B cell (primary cell): ENCODE data around the gene SLC25A25. TPM values are rescaled to one million over a fixed set of nuclear protein-coding genes. Genes with fewer than 3 reads are reported as not detected.

Experiments used
- ATAC-seq: fragments of 200-7000 bp; cut with Tn5 transposase; one replicate; pipeline ENCODE4 v1.10.0; 2021; ENCODE audit warnings: low read depth, mild to moderate bottlenecking, moderate number of reproducible peaks, moderate library complexity
- CTCF ChIA-PET: fragments of 350-600 bp; sonication (Branson Sonifier 250); formaldehyde crosslinking; loops from one replicate; lab custom pipeline; 2021; ENCODE audit warnings: antibody characterized with exemption, inconsistent platforms; lab: Charles Lee
- POLR2A ChIA-PET: fragments of 350-600 bp; sonication (Branson Sonifier 250); formaldehyde crosslinking; loops from one replicate; lab custom pipeline; 2021; ENCODE audit warnings: antibody characterized with exemption; lab: Charles Lee
- DNase-seq: peaks from one replicate; pipeline ENCODE4 v3.0.0; 2013
- H2AFZ ChIP-seq: 2 replicates; pipeline ENCODE4 v1.6.1; 2012; ENCODE audit warnings: mild to moderate bottlenecking, low read depth, low read length; ENCODE audit not compliant: insufficient read depth, poor library complexity, severe bottlenecking
- H3K27ac ChIP-seq, 2 donors: 1 replicate in 1 of 2; 2 replicates in 1 of 2; pipeline ENCODE4 v1.5.1; 2012 to 2013; ENCODE audit warnings: low read length in 2 of 2, mild to moderate bottlenecking in 2 of 2, moderate library complexity in 1 of 2
- H3K27me3 ChIP-seq, 4 experiments: fragments of 200-600 bp in 1 of 4; sonication (generic) in 1 of 4; replicated peaks in 1 of 4; 1 replicate in 2 of 4; 2 replicates in 2 of 4; pipeline versions ENCODE4 v1.6.1 to v1.7.0; 2013 to 2016; ENCODE audit warnings: low read length in 3 of 4, mild to moderate bottlenecking in 2 of 4, mixed read lengths in 1 of 4, moderate library complexity in 1 of 4; ENCODE audit not compliant: insufficient read depth in 4 of 4, control insufficient read depth in 3 of 4; ENCODE audit errors: control extremely low read depth in 1 of 4
- H3K36me3 ChIP-seq, 2 experiments: replicated peaks in 1 of 2; 1 replicate in 1 of 2; 2 replicates in 1 of 2; pipeline versions ENCODE4 v1.6.1 to v1.7.1; 2013; ENCODE audit warnings: low read length in 1 of 2; ENCODE audit not compliant: insufficient read depth in 2 of 2, control insufficient read depth in 1 of 2; ENCODE audit errors: control extremely low read depth in 1 of 2, extremely low read depth in 1 of 2
- H3K4me1 ChIP-seq, 2 donors: fragments of 200-600 bp in 1 of 2; sonication (generic) in 1 of 2; 1 replicate in 1 of 2; 2 replicates in 1 of 2; pipeline versions ENCODE4 v1.5.1 to v1.6.1; 2013 to 2017; ENCODE audit warnings: low read length in 2 of 2; ENCODE audit not compliant: control insufficient read depth in 2 of 2, insufficient read depth in 2 of 2
- H3K4me2 ChIP-seq: replicated peaks from 2 replicates; pipeline ENCODE3; 2012; ENCODE audit warnings: mild to moderate bottlenecking, low read depth, low read length; ENCODE audit not compliant: poor library complexity, severe bottlenecking
- H3K4me3 ChIP-seq, 5 experiments: fragments of 200-600 bp in 1 of 5; sonication (generic) in 1 of 5; 1 replicate in 3 of 5; 2 replicates in 2 of 5; pipeline versions ENCODE4 v1.5.1 to v1.7.0; 2011 to 2016; ENCODE audit warnings: low read length in 4 of 5, mild to moderate bottlenecking in 4 of 5, low read depth in 2 of 5, control low read depth in 1 of 5, moderate library complexity in 1 of 5; ENCODE audit not compliant: insufficient read depth in 1 of 5; ENCODE audit errors: control extremely low read depth in 1 of 5, extremely low read depth in 1 of 5
- H3K79me2 ChIP-seq: fragments of 200-600 bp; sonication (generic); one replicate; pipeline ENCODE4 v1.6.0; 2016; ENCODE audit warnings: low read length; ENCODE audit not compliant: control insufficient read depth, insufficient read depth
- H3K9ac ChIP-seq: fragments of 200-600 bp; sonication (generic); 2 replicates; pipeline ENCODE4 v1.6.1; 2017; ENCODE audit warnings: mild to moderate bottlenecking, low read length, moderate library complexity
- H3K9me3 ChIP-seq, 3 donors: one replicate each; pipeline versions ENCODE4 v1.6.1 to v1.7.1; 2013; ENCODE audit warnings: low read length in 2 of 3; ENCODE audit not compliant: control insufficient read depth in 2 of 3, insufficient read depth in 1 of 3; ENCODE audit errors: control extremely low read depth in 1 of 3
- H4K20me1 ChIP-seq: 2 replicates; pipeline ENCODE4 v1.6.0; 2012; ENCODE audit warnings: mild to moderate bottlenecking, low read length; ENCODE audit not compliant: insufficient read depth, control insufficient read depth, poor library complexity, severe bottlenecking
- H3K27ac Mint-ChIP-seq: one replicate; pipeline ENCODE4 v1.8.0; 2021; ENCODE audit warnings: mixed read lengths
- H3K27me3 Mint-ChIP-seq: one replicate; pipeline ENCODE4 v1.8.0; 2021; ENCODE audit warnings: mixed read lengths
- H3K4me1 Mint-ChIP-seq: one replicate; pipeline ENCODE4 v1.8.0; 2021; ENCODE audit warnings: mixed read lengths
- H3K4me3 Mint-ChIP-seq: one replicate; pipeline ENCODE4 v1.8.0; 2021; ENCODE audit warnings: mixed read lengths
- H3K9me3 Mint-ChIP-seq: one replicate; pipeline ENCODE4 v1.8.0; 2022; ENCODE audit warnings: mixed read lengths; ENCODE audit not compliant: insufficient read depth
- CTCF ChIP-seq: fragments of 200-600 bp; IDR thresholded peaks from one replicate; pipeline ENCODE4 v1.8.0; 2022; ENCODE audit warnings: antibody characterized with exemption, mild to moderate bottlenecking
- EZH2 ChIP-seq: IDR thresholded peaks from 2 replicates; pipeline ENCODE4 v1.6.1; 2012; ENCODE audit warnings: borderline replicate concordance, low read depth, mild to moderate bottlenecking, moderate library complexity, low read length; ENCODE audit not compliant: insufficient read depth, poor library complexity, severe bottlenecking
- WGBS: methylation state at CpG from one replicate; pipeline ENCODE4 v1.1.5; 2013; ENCODE audit warnings: missing lambda C conversion rate; ENCODE audit not compliant: insufficient coverage; 5-methylcytosine and 5-hydroxymethylcytosine counted together
- intact Hi-C: fragments of 100-400 bp; cut with micrococcal nuclease; formaldehyde crosslinking; loops from one replicate; pipeline ENCODE4 v1.10.0; 2022
- polyA plus RNA-seq: library from polyadenylated mRNA; depleted of rRNA; stranded (reverse); fragments of >200 nt; gene quantifications from 2 replicates; pipeline ENCODE4 v1.2.3, GENCODE V29; 2012
- total RNA-seq, 2 donors: library from RNA; stranded (reverse); fragments of 120-200 nt in 1 of 2; gene quantifications; 1 replicate in 1 of 2; 2 replicates in 1 of 2; pipeline versions ENCODE4 v1.2.3 to v1.2.4, GENCODE V29; 2013 to 2022

The SLC25A25 gene
- total and polyA plus RNA-seq, 2 donors (not counting 1 experiment from before 2014, with no cell fraction given): 12.1 to 18.6 TPM

- no peaks in the 10 kb centered on the region for H3K27me3 Mint-ChIP-seq
- Histone ChIP-seq H3K79me2 (peaks cover 89% of the 10 kb centered on the region), H2AFZ (no peak overlapping the region), H3K36me3 (peaks cover 0 to 7% of the 10 kb centered on the region in 2 experiments), H3K4me2 (no peak overlapping the region), H4K20me1 (peaks cover 17% of the 10 kb centered on the region), H3K9me3 (no peaks in the 10 kb centered on the region), H3K4me1 (peaks cover 3 to 4% of the 10 kb centered on the region in 2 donors), H3K4me3 (no peak overlapping the region), H3K27me3 (no peaks in the 10 kb centered on the region), H3K9ac (no peak overlapping the region), H3K27ac (no peak overlapping the region)
- no peak overlapping the region for H3K27ac Mint-ChIP-seq
- no peak overlapping the region for H3K4me3 Mint-ChIP-seq
- intact Hi-C loops: no loop called here
- peaks cover 30% of the 10 kb centered on the region for H3K4me1 Mint-ChIP-seq
- TF ChIP-seq EZH2 (no peak), CTCF (no peak)
- no CpG with 5 or more reads among the region's 5 CpGs for WGBS
- DNase-seq: no peak
- H3K9me3 Mint-ChIP-seq: no peaks in the 10 kb centered on the region
- no peak for ATAC-seq
- ChIA-PET POLR2A (interaction anchor here (0.7 kb wide), 1 partner anchor 156 kb away, joined by 3 read pairs; no protein-coding TSS in a partner anchor), CTCF (interaction anchor here (0.8 to 3.5 kb wide), 5 partner anchors 13 to 137 kb away, joined by 3 to 13 read pairs (median 4); partner anchors contain the start of gene NAIF1)
Measured at GRCh38 chr9:128080206-128080605, 12.2 kb downstream of the SLC25A25 start.

GRCh38 chr9:128081056-128081455 lies 13.0 kb downstream of the SLC25A25 start:
- H3K27ac ChIP-seq: no peak overlapping the region
- intact Hi-C loops: no loop called here

More at GRCh38 chr9:128081056-128081455, 13.0 kb downstream of the SLC25A25 start:
- Histone ChIP-seq H3K4me1 (peaks cover 3 to 4% of the 10 kb centered on the region in 2 donors), H2AFZ (no peak overlapping the region), H3K4me2 (no peak overlapping the region), H3K27me3 (no peaks in the 10 kb centered on the region), H4K20me1 (peaks cover 17% of the 10 kb centered on the region), H3K9ac (no peak overlapping the region), H3K9me3 (no peaks in the 10 kb centered on the region), H3K79me2 (peaks cover 89% of the 10 kb centered on the region), H3K4me3 (no peak overlapping the region), H3K36me3 (peaks cover 0 to 7% of the 10 kb centered on the region in 2 experiments)
- Mint-ChIP-seq H3K9me3 (no peaks in the 10 kb centered on the region), H3K27me3 (no peaks in the 10 kb centered on the region), H3K4me1 (peaks cover 29% of the 10 kb centered on the region), H3K4me3 (no peak overlapping the region), H3K27ac (no peak overlapping the region)
- 70% methylated on average over 1 of the region's 3 CpGs for WGBS
- no peak for ATAC-seq
- CTCF ChIA-PET: interaction anchor here (1.2 to 3.5 kb wide), 4 partner anchors 7 to 138 kb away, joined by 4 to 13 read pairs (median 9); no protein-coding TSS in a partner anchor
- POLR2A ChIA-PET: interaction anchor here (0.6 kb wide), 1 partner anchor 505 kb away, joined by 5 read pairs; no protein-coding TSS in a partner anchor
- TF ChIP-seq CTCF (no peak), EZH2 (no peak)
- no peak for DNase-seq
